TTC549 (cell line): ENCODE data around the gene SCYGR3.
"Not testable (repeated sequence)": the region's sequence is repeated elsewhere in the genome, so short reads cannot be mapped to it uniquely, and the experiment has no call there.

Experiments
- FAIRE-seq: peaks from 2 replicates; lab custom pipeline; 2012; peaks lifted over from hg19 to GRCh38; lab: Jason Lieb, UNC

The SCYGR3 gene

GRCh38 chr2:227612546-227613271, 1.9 kb downstream of the SCYGR3 start:
- FAIRE-seq = no peak

GRCh38 chr2:227610123-227610522, 4.5 kb downstream of the SCYGR3 start:
- FAIRE-seq = no peak

GRCh38 chr2:227608561-227609338, 5.9 kb downstream of the SCYGR3 start:
- FAIRE-seq = no peak

GRCh38 chr2:227607941-227608340, 6.7 kb downstream of the SCYGR3 start:
- no peak for FAIRE-seq

GRCh38 chr2:227606476-227606875, 8.2 kb downstream of the SCYGR3 start:
- no peak for FAIRE-seq

- FAIRE-seq = no peak
Observed at GRCh38 chr2:227602358-227602757, 12.3 kb downstream of the SCYGR3 start.

- FAIRE-seq = not testable (repeated sequence)
Observed at GRCh38 chr2:227598835-227599503, 15.7 kb downstream of the SCYGR3 start, which contains the start of gene SCYGR2. Gene SCYGR2 (plus strand): TSS chr2:227598893. CDS start chr2:227598893, 0 bp downstream.

- no peak for FAIRE-seq
Observed at GRCh38 chr2:227597998-227598397, 16.6 kb downstream of the SCYGR3 start.

- FAIRE-seq = no peak
Observed at GRCh38 chr2:227597036-227597435, 17.6 kb downstream of the SCYGR3 start.

GRCh38 chr2:227595797-227596196, 18.8 kb downstream of the SCYGR3 start:
- FAIRE-seq = no peak

GRCh38 chr2:227592694-227593387, 21.8 kb downstream of the SCYGR3 start:
- no peak for FAIRE-seq

GRCh38 chr2:227582369-227582768, 32.3 kb downstream of the SCYGR3 start:
- no peak for FAIRE-seq

- no peak for FAIRE-seq
Observed at GRCh38 chr2:227579791-227580190, 34.8 kb downstream of the SCYGR3 start.

- no peak for FAIRE-seq
Observed at GRCh38 chr2:227578642-227579041, 36.0 kb downstream of the SCYGR3 start.

GRCh38 chr2:227577555-227577954, 37.1 kb downstream of the SCYGR3 start:
- FAIRE-seq = no peak

- FAIRE-seq = no peak
Observed at GRCh38 chr2:227576812-227577211, 37.8 kb downstream of the SCYGR3 start.

- no peak for FAIRE-seq
Observed at GRCh38 chr2:227576110-227576509, 38.5 kb downstream of the SCYGR3 start.

GRCh38 chr2:227570615-227571014, 44.0 kb downstream of the SCYGR3 start:
- FAIRE-seq = no peak

GRCh38 chr2:227568852-227569169, 45.8 kb downstream of the SCYGR3 start:
- no peak for FAIRE-seq

- FAIRE-seq = no peak
Observed at GRCh38 chr2:227566012-227566411, 48.6 kb downstream of the SCYGR3 start.

- FAIRE-seq = no peak
Observed at GRCh38 chr2:227565080-227565479, 49.6 kb downstream of the SCYGR3 start.
